GM12878 (cell line): Measurements from ENCODE around the gene DNMT1. TPM values are rescaled to one million over a fixed set of nuclear protein-coding genes. Genes with fewer than 3 reads are reported as not detected.

ENCODE experiments used
- BACH1 ChIP-seq: fragments of 450-650 bp; IDR thresholded peaks from 2 replicates; pipeline ENCODE4 v1.6.1; 2017; ENCODE audit warnings: mild to moderate bottlenecking, borderline replicate concordance
- CUX1 ChIP-seq: IDR thresholded peaks from 2 replicates; pipeline ENCODE4 v1.6.1; 2012; ENCODE audit warnings: improper control_type of control experiment, low read depth, low read length; ENCODE audit not compliant: insufficient replicate concordance
- DPF2 ChIP-seq: fragments of 450-650 bp; IDR thresholded peaks from 2 replicates; pipeline ENCODE4 v1.6.1; 2017; ENCODE audit warnings: mild to moderate bottlenecking
- EED ChIP-seq: sonication (generic); IDR thresholded peaks from 2 replicates; pipeline ENCODE4 v1.6.1; 2016; ENCODE audit warnings: antibody characterized with exemption, low read depth
- GATAD2B ChIP-seq: fragments of 450-650 bp; conservative IDR thresholded peaks from 2 replicates; pipeline ENCODE4 v1.6.1; 2017; ENCODE audit warnings: low read depth, mild to moderate bottlenecking, moderate library complexity
- IKZF1 ChIP-seq: fragments of 450-650 bp; conservative IDR thresholded peaks from 2 replicates; pipeline ENCODE4 v1.6.1; 2017; ENCODE audit warnings: antibody characterized with exemption, mild to moderate bottlenecking
- JUNB ChIP-seq: IDR thresholded peaks from 2 replicates; pipeline ENCODE4 v1.6.1; 2016; ENCODE audit warnings: antibody characterized with exemption, mild to moderate bottlenecking
- KDM1A ChIP-seq: fragments of 200-600 bp; sonication (generic); IDR thresholded peaks from 2 replicates; pipeline ENCODE4 v1.6.1; 2016; ENCODE audit warnings: borderline replicate concordance
- MEF2B ChIP-seq: fragments of 450-650 bp; IDR thresholded peaks from 2 replicates; pipeline ENCODE4 v1.6.1; 2018; ENCODE audit warnings: mild to moderate bottlenecking, moderate library complexity; ENCODE audit not compliant: partially characterized antibody, poor library complexity, severe bottlenecking
- MLLT1 ChIP-seq: fragments of 450-650 bp; IDR thresholded peaks from 2 replicates; pipeline ENCODE4 v1.6.1; 2016; ENCODE audit warnings: mild to moderate bottlenecking
- MTA3 ChIP-seq: IDR thresholded peaks from 2 replicates; pipeline ENCODE4 v1.6.1; 2012; ENCODE audit warnings: low read length, inconsistent platforms, borderline replicate concordance
- MYB ChIP-seq: fragments of 150-350 bp; IDR thresholded peaks from 2 replicates; pipeline ENCODE4 v1.6.1; 2014; ENCODE audit warnings: mild to moderate bottlenecking, low read depth, low read length, borderline replicate concordance
- MYC ChIP-seq: IDR thresholded peaks from 2 replicates; pipeline ENCODE4 v1.6.1; 2011; ENCODE audit warnings: mild to moderate bottlenecking, low read length, moderate library complexity, inconsistent platforms; ENCODE audit not compliant: insufficient read depth, insufficient replicate concordance, insufficient read length, severe bottlenecking
- NBN ChIP-seq: fragments of 450-650 bp; IDR thresholded peaks from 2 replicates; pipeline ENCODE4 v1.6.1; 2016
- PML ChIP-seq: IDR thresholded peaks from 2 replicates; pipeline ENCODE4 v1.6.1; 2012; ENCODE audit warnings: low read length, inconsistent platforms
- POLR2A ChIP-seq: IDR thresholded peaks from 2 replicates; pipeline ENCODE4 v1.6.1; 2011; ENCODE audit warnings: low read depth, mild to moderate bottlenecking, low read length
- RAD51 ChIP-seq: fragments of 450-650 bp; IDR thresholded peaks from 2 replicates; pipeline ENCODE4 v1.6.1; 2016; ENCODE audit warnings: moderate library complexity, mild to moderate bottlenecking, inconsistent platforms
- RELA ChIP-seq: fragments of 450-650 bp; IDR thresholded peaks from 2 replicates; pipeline ENCODE4 v1.8.0; 2014; ENCODE audit warnings: borderline replicate concordance; ENCODE audit not compliant: partially characterized antibody
- ZBED1 ChIP-seq: IDR thresholded peaks from 2 replicates; pipeline ENCODE4 v1.6.1; 2016; ENCODE audit warnings: borderline replicate concordance
- ZNF24 ChIP-seq: fragments of 450-650 bp; IDR thresholded peaks from 2 replicates; pipeline ENCODE4 v1.6.1; 2017; ENCODE audit warnings: antibody characterized with exemption, mild to moderate bottlenecking
- polyA plus RNA-seq, 11 experiments: library from polyadenylated mRNA; depleted of rRNA in 4 of 11; unstranded in 6 of 11; stranded (reverse) in 5 of 11; fragments of >200 nt; fragmentation: Nextera tagmentation in 4 of 11; fragmentation: Illumina TruSeq in 1 of 11; extraction: Ambion mirVana in 4 of 11; extraction: Trizol in 1 of 11; gene quantifications; 1 replicate in 1 of 11; 2 replicates in 10 of 11; pipeline versions ENCODE4 v1.2.1 to v1.2.3, GENCODE V29; 2011 to 2016; ENCODE audit warnings: inconsistent platforms in 2 of 11, missing spikeins in 2 of 11, low read depth in 1 of 11
- total RNA-seq, 4 experiments: library from RNA; depleted of rRNA in 3 of 4; stranded (reverse); fragments of >200 nt in 3 of 4; fragmentation: Illumina TruSeq in 1 of 4; extraction: Trizol in 1 of 4; gene quantifications; 2 replicates each; pipeline versions ENCODE4 v1.2.1 to v1.2.3, GENCODE V29; 2013 to 2021
- TF ChIP-seq, protein P1 (sequence below), 3 experiments: IDR thresholded peaks in 2 of 3; conservative IDR thresholded peaks in 1 of 3; 2 replicates each; pipeline ENCODE4 v1.5.1; 2011; ENCODE audit warnings: low read depth in 3 of 3, low read length in 3 of 3, mild to moderate bottlenecking in 3 of 3, control low read depth in 2 of 3, moderate library complexity in 2 of 3, inconsistent platforms in 1 of 3, mixed read lengths in 1 of 3; ENCODE audit not compliant: control insufficient read depth in 2 of 3, insufficient read depth in 1 of 3; ENCODE audit errors: extremely low read depth in 1 of 3

Gene DNMT1
- total and polyA plus RNA-seq, 10 of the 15 experiments (the other 5 are each of a cell fraction or from before 2014, with no cell fraction given) = 70.0 to 290 (median 133) TPM

DNA sequence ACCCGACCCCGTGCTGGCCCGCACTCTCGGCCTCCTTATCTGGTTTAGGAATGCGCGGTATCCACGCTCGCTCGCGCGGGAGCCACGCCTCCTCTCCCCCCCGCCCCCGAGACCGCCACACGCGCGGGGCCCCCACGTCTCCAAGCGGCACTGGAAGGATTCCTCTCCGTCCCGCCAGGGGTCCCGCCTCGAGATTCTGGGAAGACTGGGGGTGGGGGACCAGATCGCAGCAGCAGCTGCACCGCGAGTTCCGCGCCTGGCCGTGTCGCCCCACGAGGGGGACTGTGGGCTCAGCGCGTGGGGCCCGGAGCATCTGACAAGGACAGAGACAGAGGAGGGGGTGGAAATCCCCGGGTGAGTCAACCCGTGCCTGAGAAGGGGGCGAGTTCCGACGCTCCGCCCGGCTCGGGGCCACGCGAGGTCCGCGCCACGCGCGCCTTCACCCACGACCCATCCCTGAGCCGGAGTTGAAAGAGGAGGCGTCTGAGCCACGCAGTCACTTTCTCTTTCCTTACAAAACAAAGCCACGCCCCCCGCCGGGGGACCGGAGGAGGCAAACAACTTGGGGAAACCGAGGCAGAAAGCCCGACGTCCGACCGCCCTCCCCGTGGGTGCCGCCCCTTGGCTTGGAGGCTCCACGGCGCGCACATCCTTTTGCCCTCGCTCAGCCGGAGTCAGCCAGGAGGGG is 35.6 kb upstream of the DNMT1 start (continued):
- TF ChIP-seq MYB = no peak
- TF ChIP-seq JUNB = peak; percentile 54
- peak; percentile 43 for TF ChIP-seq IKZF1
- TF ChIP-seq EED = no peak
- TF ChIP-seq POLR2A = peak; percentile 71
- 0 out of 2 replicates have a peak, but pooled peaks have one; percentile 44 for TF ChIP-seq NBN
- TF ChIP-seq RELA = peak; percentile 85
- no peak for TF ChIP-seq MYC
- TF ChIP-seq ZBED1 = no peak
- no peak for TF ChIP-seq CUX1
- TF ChIP-seq GATAD2B = peak; percentile 99
- TF ChIP-seq MLLT1 = peak; percentile 82
- TF ChIP-seq ZNF24 = no peak
- no peak for TF ChIP-seq PML
- TF ChIP-seq DPF2 = peak; percentile 64
- TF ChIP-seq BACH1 = peak; percentile 99
- TF ChIP-seq MEF2B = no peak
- TF ChIP-seq KDM1A = no peak
- TF ChIP-seq, protein P1, sequence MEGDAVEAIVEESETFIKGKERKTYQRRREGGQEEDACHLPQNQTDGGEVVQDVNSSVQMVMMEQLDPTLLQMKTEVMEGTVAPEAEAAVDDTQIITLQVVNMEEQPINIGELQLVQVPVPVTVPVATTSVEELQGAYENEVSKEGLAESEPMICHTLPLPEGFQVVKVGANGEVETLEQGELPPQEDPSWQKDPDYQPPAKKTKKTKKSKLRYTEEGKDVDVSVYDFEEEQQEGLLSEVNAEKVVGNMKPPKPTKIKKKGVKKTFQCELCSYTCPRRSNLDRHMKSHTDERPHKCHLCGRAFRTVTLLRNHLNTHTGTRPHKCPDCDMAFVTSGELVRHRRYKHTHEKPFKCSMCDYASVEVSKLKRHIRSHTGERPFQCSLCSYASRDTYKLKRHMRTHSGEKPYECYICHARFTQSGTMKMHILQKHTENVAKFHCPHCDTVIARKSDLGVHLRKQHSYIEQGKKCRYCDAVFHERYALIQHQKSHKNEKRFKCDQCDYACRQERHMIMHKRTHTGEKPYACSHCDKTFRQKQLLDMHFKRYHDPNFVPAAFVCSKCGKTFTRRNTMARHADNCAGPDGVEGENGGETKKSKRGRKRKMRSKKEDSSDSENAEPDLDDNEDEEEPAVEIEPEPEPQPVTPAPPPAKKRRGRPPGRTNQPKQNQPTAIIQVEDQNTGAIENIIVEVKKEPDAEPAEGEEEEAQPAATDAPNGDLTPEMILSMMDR (IDR thresholded peaks at IDR 0.05 in 2 of 3, conservative IDR thresholded peaks at IDR 0.05 in 1 of 3; ENCODE audit: control insufficient read depth in 2 of 3, extremely low read depth in 1 of 3, insufficient read depth in 1 of 3, low read depth in 3 of 3, low read length in 3 of 3) = peak in 1 of 3 experiments; percentile 7; a peak in 1 of 6 replicates
- TF ChIP-seq MTA3 = no peak
- TF ChIP-seq RAD51 = no peak
